ENCODE measurements around the gene GSE1. TPM values are rescaled to one million over a fixed set of nuclear protein-coding genes. Genes with fewer than 3 reads are reported as not detected.

The GSE1 gene
- total and polyA plus RNA-seq, 9 of the 15 experiments (the other 6 are each of a cell fraction or from before 2014, with no cell fraction given): 12.2 to 244 (median 57.9) TPM

DNA sequence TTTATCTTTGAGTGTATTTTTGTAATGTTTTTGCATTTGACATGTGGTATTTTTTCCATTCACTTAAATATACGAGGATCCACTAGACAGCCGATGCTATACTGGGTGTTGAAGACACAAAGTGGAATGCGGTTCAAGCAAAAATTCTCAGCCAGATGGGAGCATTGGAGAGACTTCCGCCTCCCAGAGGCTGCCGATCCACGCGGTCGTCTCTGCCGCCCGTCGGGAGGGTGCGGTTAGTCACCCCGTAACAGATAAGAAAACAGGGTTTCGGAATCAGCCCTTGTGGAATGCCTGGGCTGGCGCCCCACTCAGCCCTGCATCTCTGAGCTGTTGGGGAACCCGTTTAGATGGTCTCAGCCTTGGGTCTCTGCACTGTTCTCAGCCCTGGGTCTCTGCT lies 7.3 kb downstream of the GSE1 start (continued):
- TF ChIP-seq, protein P1, sequence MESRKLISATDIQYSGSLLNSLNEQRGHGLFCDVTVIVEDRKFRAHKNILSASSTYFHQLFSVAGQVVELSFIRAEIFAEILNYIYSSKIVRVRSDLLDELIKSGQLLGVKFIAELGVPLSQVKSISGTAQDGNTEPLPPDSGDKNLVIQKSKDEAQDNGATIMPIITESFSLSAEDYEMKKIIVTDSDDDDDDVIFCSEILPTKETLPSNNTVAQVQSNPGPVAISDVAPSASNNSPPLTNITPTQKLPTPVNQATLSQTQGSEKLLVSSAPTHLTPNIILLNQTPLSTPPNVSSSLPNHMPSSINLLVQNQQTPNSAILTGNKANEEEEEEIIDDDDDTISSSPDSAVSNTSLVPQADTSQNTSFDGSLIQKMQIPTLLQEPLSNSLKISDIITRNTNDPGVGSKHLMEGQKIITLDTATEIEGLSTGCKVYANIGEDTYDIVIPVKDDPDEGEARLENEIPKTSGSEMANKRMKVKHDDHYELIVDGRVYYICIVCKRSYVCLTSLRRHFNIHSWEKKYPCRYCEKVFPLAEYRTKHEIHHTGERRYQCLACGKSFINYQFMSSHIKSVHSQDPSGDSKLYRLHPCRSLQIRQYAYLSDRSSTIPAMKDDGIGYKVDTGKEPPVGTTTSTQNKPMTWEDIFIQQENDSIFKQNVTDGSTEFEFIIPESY (CRISPR knock-in tag; IDR thresholded peaks at IDR 0.05): 0 out of 2 replicates have a peak, but pooled peaks have one; percentile 19
- peak; percentile 16 for TF ChIP-seq HMGN3 (IDR thresholded peaks at IDR 0.05; ENCODE audit: borderline replicate concordance, extremely low read depth, insufficient read length, low read depth, low read length)
- TF ChIP-seq, protein P2, sequence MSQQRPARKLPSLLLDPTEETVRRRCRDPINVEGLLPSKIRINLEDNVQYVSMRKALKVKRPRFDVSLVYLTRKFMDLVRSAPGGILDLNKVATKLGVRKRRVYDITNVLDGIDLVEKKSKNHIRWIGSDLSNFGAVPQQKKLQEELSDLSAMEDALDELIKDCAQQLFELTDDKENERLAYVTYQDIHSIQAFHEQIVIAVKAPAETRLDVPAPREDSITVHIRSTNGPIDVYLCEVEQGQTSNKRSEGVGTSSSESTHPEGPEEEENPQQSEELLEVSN (IDR thresholded peaks at IDR 0.05; ENCODE audit: borderline replicate concordance in 1 of 2, extremely low read depth in 1 of 2, insufficient read depth in 1 of 2, insufficient read length in 1 of 2, low read depth in 1 of 2, low read length in 1 of 2, poor library complexity in 1 of 2, severe bottlenecking in 1 of 2): peak; percentile 35 to 83
- no peak for TF ChIP-seq BRCA1 (IDR thresholded peaks at IDR 0.05)
- no peak for TF ChIP-seq BRCA1 (CRISPR knock-in tag; IDR thresholded peaks at IDR 0.05)
- TF ChIP-seq, protein P3, sequence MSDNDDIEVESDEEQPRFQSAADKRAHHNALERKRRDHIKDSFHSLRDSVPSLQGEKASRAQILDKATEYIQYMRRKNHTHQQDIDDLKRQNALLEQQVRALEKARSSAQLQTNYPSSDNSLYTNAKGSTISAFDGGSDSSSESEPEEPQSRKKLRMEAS (CRISPR knock-in tag; IDR thresholded peaks at IDR 0.05): peak; percentile 83
- TF ChIP-seq LARP7 (IDR thresholded peaks at IDR 0.05): no peak
- TF ChIP-seq, protein P4, sequence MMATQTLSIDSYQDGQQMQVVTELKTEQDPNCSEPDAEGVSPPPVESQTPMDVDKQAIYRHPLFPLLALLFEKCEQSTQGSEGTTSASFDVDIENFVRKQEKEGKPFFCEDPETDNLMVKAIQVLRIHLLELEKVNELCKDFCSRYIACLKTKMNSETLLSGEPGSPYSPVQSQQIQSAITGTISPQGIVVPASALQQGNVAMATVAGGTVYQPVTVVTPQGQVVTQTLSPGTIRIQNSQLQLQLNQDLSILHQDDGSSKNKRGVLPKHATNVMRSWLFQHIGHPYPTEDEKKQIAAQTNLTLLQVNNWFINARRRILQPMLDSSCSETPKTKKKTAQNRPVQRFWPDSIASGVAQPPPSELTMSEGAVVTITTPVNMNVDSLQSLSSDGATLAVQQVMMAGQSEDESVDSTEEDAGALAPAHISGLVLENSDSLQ (IDR thresholded peaks at IDR 0.05): no peak
- TF ChIP-seq, protein P5, sequence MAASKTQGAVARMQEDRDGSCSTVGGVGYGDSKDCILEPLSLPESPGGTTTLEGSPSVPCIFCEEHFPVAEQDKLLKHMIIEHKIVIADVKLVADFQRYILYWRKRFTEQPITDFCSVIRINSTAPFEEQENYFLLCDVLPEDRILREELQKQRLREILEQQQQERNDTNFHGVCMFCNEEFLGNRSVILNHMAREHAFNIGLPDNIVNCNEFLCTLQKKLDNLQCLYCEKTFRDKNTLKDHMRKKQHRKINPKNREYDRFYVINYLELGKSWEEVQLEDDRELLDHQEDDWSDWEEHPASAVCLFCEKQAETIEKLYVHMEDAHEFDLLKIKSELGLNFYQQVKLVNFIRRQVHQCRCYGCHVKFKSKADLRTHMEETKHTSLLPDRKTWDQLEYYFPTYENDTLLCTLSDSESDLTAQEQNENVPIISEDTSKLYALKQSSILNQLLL (CRISPR knock-in tag; IDR thresholded peaks at IDR 0.05; ENCODE audit: borderline replicate concordance): no peak
- peak; percentile 38; the same call in 1 of the 2 replicates for TF ChIP-seq ZKSCAN1 (IDR thresholded peaks at IDR 0.05; ENCODE audit: low read depth, low read length)
- TF ChIP-seq, protein P6, sequence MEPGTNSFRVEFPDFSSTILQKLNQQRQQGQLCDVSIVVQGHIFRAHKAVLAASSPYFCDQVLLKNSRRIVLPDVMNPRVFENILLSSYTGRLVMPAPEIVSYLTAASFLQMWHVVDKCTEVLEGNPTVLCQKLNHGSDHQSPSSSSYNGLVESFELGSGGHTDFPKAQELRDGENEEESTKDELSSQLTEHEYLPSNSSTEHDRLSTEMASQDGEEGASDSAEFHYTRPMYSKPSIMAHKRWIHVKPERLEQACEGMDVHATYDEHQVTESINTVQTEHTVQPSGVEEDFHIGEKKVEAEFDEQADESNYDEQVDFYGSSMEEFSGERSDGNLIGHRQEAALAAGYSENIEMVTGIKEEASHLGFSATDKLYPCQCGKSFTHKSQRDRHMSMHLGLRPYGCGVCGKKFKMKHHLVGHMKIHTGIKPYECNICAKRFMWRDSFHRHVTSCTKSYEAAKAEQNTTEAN (CRISPR knock-in tag; IDR thresholded peaks at IDR 0.05): no peak
- TF ChIP-seq, protein P7, sequence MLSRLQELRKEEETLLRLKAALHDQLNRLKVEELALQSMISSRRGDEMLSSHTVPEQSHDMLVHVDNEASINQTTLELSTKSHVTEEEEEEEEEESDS (CRISPR knock-in tag; IDR thresholded peaks at IDR 0.05): no peak
- TF ChIP-seq SNIP1 (IDR thresholded peaks at IDR 0.05; ENCODE audit: low read depth): no peak
- peak; percentile 94 for TF ChIP-seq MYC (IDR thresholded peaks at IDR 0.05; ENCODE audit: low read depth, low read length)
- TF ChIP-seq MYC (CRISPR knock-in tag; IDR thresholded peaks at IDR 0.05; ENCODE audit: borderline replicate concordance, low read depth): no peak
- TF ChIP-seq SETDB1 (IDR thresholded peaks at IDR 0.05; ENCODE audit: low read length): no peak
- peak; percentile 54 for TF ChIP-seq SMARCA4 (IDR thresholded peaks at IDR 0.05)
- TF ChIP-seq, protein P8, sequence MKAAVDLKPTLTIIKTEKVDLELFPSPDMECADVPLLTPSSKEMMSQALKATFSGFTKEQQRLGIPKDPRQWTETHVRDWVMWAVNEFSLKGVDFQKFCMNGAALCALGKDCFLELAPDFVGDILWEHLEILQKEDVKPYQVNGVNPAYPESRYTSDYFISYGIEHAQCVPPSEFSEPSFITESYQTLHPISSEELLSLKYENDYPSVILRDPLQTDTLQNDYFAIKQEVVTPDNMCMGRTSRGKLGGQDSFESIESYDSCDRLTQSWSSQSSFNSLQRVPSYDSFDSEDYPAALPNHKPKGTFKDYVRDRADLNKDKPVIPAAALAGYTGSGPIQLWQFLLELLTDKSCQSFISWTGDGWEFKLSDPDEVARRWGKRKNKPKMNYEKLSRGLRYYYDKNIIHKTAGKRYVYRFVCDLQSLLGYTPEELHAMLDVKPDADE (conservative IDR thresholded peaks at IDR 0.05; ENCODE audit: control insufficient read depth, low read depth, low read length): peak; percentile 68; the same call in 1 of the 2 replicates
- peak; percentile 57 for TF ChIP-seq RBFOX2 (IDR thresholded peaks at IDR 0.05; ENCODE audit: low read depth, low read length)
